Nephron (organoid): ENCODE results near the gene CLIC5.

ENCODE experiments used
- H3K27ac Mint-ChIP-seq, 3 experiments: 2 replicates each; pipeline ENCODE4 v1.8.0; 2020; ENCODE audit warnings: mixed read lengths in 3 of 3, mild to moderate bottlenecking in 2 of 3, moderate library complexity in 1 of 3
- H3K27me3 Mint-ChIP-seq: 2 replicates; pipeline ENCODE4 v1.8.0; 2021; ENCODE audit warnings: low read depth, mild to moderate bottlenecking, moderate library complexity, mixed read lengths
- H3K36me3 Mint-ChIP-seq: 2 replicates; pipeline ENCODE4 v1.8.0; 2020; ENCODE audit warnings: low read depth, mixed read lengths
- H3K4me1 Mint-ChIP-seq: 2 replicates; pipeline ENCODE4 v1.8.0; 2020; ENCODE audit warnings: mixed read lengths
- H3K4me3 Mint-ChIP-seq, 3 experiments: 2 replicates each; pipeline ENCODE4 v1.8.0; 2020; ENCODE audit warnings: mild to moderate bottlenecking in 3 of 3, mixed read lengths in 3 of 3, moderate library complexity in 2 of 3
- H3K9me3 Mint-ChIP-seq: 2 replicates; pipeline ENCODE4 v1.8.0; 2020; ENCODE audit warnings: mixed read lengths
- CTCF ChIP-seq, 3 experiments: fragments of 200-600 bp; sonication (generic); IDR thresholded peaks; one replicate each; pipeline ENCODE4 v1.5.0; 2021; ENCODE audit warnings: antibody characterized with exemption in 3 of 3; ENCODE audit not compliant: unreplicated experiment in 3 of 3

CLIC5 gene

GRCh38 chr6:45838451-45838850, 177.2 kb downstream of the CLIC5 start:
- Mint-ChIP-seq H3K27me3 (peaks cover 14% of the 10 kb centered on the region), H3K4me3 (no peak overlapping the region), H3K36me3 (no peaks in the 10 kb centered on the region), H3K27ac (no peak overlapping the region), H3K9me3 (no peaks in the 10 kb centered on the region), H3K4me1 (no peaks in the 10 kb centered on the region)
- no peak for TF ChIP-seq CTCF (IDR thresholded peaks at IDR 0.05; ENCODE audit: unreplicated experiment in 3 of 3)

- no peak overlapping the region for H3K27ac Mint-ChIP-seq
- no peak overlapping the region for H3K4me3 Mint-ChIP-seq
- H3K4me1 Mint-ChIP-seq, result no peaks in the 10 kb centered on the region
- H3K9me3 Mint-ChIP-seq, result no peaks in the 10 kb centered on the region
- peaks cover 14% of the 10 kb centered on the region for H3K27me3 Mint-ChIP-seq
- H3K36me3 Mint-ChIP-seq, result no peaks in the 10 kb centered on the region
- TF ChIP-seq CTCF (IDR thresholded peaks at IDR 0.05; ENCODE audit: unreplicated experiment in 3 of 3), result no peak
These were observed 178.0 kb downstream of the CLIC5 start for GRCh38 chr6:45837541-45838200.

- no peak for TF ChIP-seq CTCF (IDR thresholded peaks at IDR 0.05; ENCODE audit: unreplicated experiment in 3 of 3)
- H3K27me3 Mint-ChIP-seq, result peaks cover 14% of the 10 kb centered on the region
- no peak overlapping the region for H3K4me3 Mint-ChIP-seq
- no peaks in the 10 kb centered on the region for H3K36me3 Mint-ChIP-seq
- no peaks in the 10 kb centered on the region for H3K4me1 Mint-ChIP-seq
- H3K27ac Mint-ChIP-seq, result no peak overlapping the region
- H3K9me3 Mint-ChIP-seq, result no peaks in the 10 kb centered on the region
These were observed 178.7 kb downstream of the CLIC5 start for GRCh38 chr6:45836984-45837383.

GRCh38 chr6:45836438-45836824, 179.2 kb downstream of the CLIC5 start:
- peaks cover 14% of the 10 kb centered on the region for H3K27me3 Mint-ChIP-seq
- no peak overlapping the region for H3K4me3 Mint-ChIP-seq
- no peaks in the 10 kb centered on the region for H3K9me3 Mint-ChIP-seq
- no peak overlapping the region for H3K27ac Mint-ChIP-seq
- TF ChIP-seq CTCF (IDR thresholded peaks at IDR 0.05; ENCODE audit: unreplicated experiment in 3 of 3), result no peak
- no peaks in the 10 kb centered on the region for H3K36me3 Mint-ChIP-seq
- peaks cover under 1% of the 10 kb centered on the region for H3K4me1 Mint-ChIP-seq

- no peaks in the 10 kb centered on the region for H3K9me3 Mint-ChIP-seq
- peaks cover 14% of the 10 kb centered on the region for H3K27me3 Mint-ChIP-seq
- H3K27ac Mint-ChIP-seq, result no peak overlapping the region
- TF ChIP-seq CTCF (IDR thresholded peaks at IDR 0.05; ENCODE audit: unreplicated experiment in 3 of 3), result no peak
- no peaks in the 10 kb centered on the region for H3K36me3 Mint-ChIP-seq
- H3K4me1 Mint-ChIP-seq, result peaks cover 6% of the 10 kb centered on the region
- H3K4me3 Mint-ChIP-seq, result no peak overlapping the region
These were observed 179.8 kb downstream of the CLIC5 start for GRCh38 chr6:45835721-45836437.

GRCh38 chr6:45832063-45832462, 183.6 kb downstream of the CLIC5 start:
- no peak for TF ChIP-seq CTCF (IDR thresholded peaks at IDR 0.05; ENCODE audit: unreplicated experiment in 3 of 3)

More at GRCh38 chr6:45832063-45832462, 183.6 kb downstream of the CLIC5 start:
- no peaks in the 10 kb centered on the region for H3K36me3 Mint-ChIP-seq
- H3K4me1 Mint-ChIP-seq, result peaks cover 10% of the 10 kb centered on the region
- peaks cover 4% of the 10 kb centered on the region for H3K9me3 Mint-ChIP-seq
- no peak overlapping the region for H3K4me3 Mint-ChIP-seq
- no peak overlapping the region for H3K27ac Mint-ChIP-seq
- peaks cover 19% of the 10 kb centered on the region for H3K27me3 Mint-ChIP-seq
